ENCODE measurements around the gene RNF217. TPM values are rescaled to one million over a fixed set of nuclear protein-coding genes. Genes with fewer than 3 reads are reported as not detected.

The RNF217 gene
- total RNA-seq, 1 experiment from 2014 or later, result 12.2 TPM

DNA sequence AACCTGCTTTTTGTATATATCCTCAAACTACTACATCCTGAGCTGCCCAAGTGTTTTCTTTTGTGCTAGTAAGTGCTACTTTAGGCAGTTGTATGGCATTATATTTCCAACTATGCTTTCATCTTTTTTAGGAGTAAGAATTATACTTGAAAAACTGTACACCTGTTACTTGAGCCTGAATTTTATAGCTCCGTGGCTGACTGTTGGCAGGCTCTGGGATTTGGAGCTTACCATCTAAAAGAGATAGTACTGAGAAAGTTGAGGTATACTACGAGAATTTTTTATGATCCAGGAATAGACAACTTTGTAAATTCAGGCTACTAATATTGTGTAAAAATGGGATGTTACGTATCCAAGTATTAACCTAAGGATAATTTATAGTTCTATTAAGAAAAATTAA lies 32.4 kb downstream of the RNF217 start:
- peaks cover 26% of the 10 kb centered on the region for H3K4me1 Mint-ChIP-seq
- H3K36me3 Mint-ChIP-seq, result no peaks in the 10 kb centered on the region
- CTCF ChIA-PET, result no interaction called here
- no peak overlapping the region for H3K27ac Mint-ChIP-seq
- H3K9me3 Mint-ChIP-seq, result no peaks in the 10 kb centered on the region
- POLR2A ChIA-PET, result no interaction called here
- DNase-seq (ENCODE audit: low spot score) (no peak), ATAC-seq (no peak)
- TF ChIP-seq, protein P1, sequence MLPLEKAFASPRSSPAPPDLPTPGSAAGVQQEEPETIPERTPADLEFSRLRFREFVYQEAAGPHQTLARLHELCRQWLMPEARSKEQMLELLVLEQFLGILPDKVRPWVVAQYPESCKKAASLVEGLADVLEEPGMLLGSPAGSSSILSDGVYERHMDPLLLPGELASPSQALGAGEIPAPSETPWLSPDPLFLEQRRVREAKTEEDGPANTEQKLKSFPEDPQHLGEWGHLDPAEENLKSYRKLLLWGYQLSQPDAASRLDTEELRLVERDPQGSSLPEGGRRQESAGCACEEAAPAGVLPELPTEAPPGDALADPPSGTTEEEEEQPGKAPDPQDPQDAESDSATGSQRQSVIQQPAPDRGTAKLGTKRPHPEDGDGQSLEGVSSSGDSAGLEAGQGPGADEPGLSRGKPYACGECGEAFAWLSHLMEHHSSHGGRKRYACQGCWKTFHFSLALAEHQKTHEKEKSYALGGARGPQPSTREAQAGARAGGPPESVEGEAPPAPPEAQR (CRISPR knock-in tag; IDR thresholded peaks at IDR 0.05), result no peak
- no peak for TF ChIP-seq NR3C1 (CRISPR knock-in tag; conservative IDR thresholded peaks at IDR 0.05; ENCODE audit: low read depth)
- TF ChIP-seq OVOL2 (CRISPR knock-in tag; IDR thresholded peaks at IDR 0.05; ENCODE audit: borderline replicate concordance), result no peak
- H3K27me3 Mint-ChIP-seq (ENCODE audit: low read depth), result no peaks in the 10 kb centered on the region
- no peak overlapping the region for H3K4me3 Mint-ChIP-seq

DNA sequence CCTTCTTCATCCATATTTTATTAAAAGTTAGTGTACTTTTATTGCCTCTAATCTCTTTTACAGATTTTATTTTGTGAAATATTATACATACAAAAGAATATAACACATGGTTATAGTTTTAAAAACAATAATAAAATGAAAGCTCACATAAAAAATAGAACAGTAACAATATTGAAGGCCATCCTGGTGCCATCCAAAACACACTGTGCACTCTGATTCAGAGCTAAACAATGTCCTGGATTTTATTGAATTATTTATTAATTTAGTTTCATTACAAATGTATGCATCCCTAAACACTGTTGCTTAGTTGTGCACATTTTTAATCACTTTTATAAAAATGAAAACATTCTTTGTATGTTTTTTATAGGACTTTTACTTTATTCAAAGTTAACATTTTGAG lies 32.9 kb downstream of the RNF217 start:
- no peaks in the 10 kb centered on the region for H3K27me3 Mint-ChIP-seq (ENCODE audit: low read depth)
- H3K9me3 Mint-ChIP-seq, result no peaks in the 10 kb centered on the region

DNA sequence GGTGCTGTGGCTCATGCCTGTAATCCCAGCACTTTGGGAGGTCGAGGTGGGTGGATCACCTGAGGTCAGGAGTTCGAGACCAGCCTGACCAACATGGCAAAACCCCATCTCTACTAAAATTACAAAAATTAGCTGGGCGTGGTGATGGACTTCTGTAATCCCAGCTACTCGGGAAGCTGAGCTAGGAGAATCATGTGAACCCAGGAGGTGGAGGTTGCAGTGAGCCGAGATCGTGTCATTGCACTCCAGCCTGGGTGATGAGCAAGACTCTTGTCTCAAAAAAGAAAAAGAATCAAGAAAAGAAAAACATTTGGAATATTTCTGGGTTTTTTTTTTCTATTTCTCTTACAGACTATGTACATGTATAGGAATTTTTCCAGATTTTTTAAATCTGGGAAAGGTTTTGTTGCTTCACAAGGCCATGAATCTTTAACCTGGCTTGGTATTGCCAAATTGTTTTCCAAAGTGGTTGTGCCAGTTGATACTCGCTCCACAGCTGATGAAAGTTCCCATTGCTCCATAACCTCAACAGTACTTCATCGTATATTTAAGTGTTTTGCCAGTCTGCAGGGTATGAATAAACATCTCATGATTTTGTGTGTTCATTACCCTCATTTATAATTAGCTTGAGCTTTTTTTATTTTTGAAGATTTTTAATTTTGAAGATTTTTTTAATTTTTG lies 33.5 kb downstream of the RNF217 start:
- peaks cover 26% of the 10 kb centered on the region for H3K4me1 Mint-ChIP-seq
- ATAC-seq (no peak), DNase-seq (ENCODE audit: low spot score) (no peak)
- no peaks in the 10 kb centered on the region for H3K27me3 Mint-ChIP-seq (ENCODE audit: low read depth)
- no peaks in the 10 kb centered on the region for H3K9me3 Mint-ChIP-seq
- TF ChIP-seq, protein P2, sequence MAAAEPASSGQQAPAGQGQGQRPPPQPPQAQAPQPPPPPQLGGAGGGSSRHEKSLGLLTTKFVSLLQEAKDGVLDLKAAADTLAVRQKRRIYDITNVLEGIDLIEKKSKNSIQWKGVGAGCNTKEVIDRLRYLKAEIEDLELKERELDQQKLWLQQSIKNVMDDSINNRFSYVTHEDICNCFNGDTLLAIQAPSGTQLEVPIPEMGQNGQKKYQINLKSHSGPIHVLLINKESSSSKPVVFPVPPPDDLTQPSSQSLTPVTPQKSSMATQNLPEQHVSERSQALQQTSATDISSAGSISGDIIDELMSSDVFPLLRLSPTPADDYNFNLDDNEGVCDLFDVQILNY (CRISPR knock-in tag; IDR thresholded peaks at IDR 0.05), result no peak
- TF ChIP-seq, protein P3, sequence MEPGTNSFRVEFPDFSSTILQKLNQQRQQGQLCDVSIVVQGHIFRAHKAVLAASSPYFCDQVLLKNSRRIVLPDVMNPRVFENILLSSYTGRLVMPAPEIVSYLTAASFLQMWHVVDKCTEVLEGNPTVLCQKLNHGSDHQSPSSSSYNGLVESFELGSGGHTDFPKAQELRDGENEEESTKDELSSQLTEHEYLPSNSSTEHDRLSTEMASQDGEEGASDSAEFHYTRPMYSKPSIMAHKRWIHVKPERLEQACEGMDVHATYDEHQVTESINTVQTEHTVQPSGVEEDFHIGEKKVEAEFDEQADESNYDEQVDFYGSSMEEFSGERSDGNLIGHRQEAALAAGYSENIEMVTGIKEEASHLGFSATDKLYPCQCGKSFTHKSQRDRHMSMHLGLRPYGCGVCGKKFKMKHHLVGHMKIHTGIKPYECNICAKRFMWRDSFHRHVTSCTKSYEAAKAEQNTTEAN (CRISPR knock-in tag; IDR thresholded peaks at IDR 0.05), result no peak
- TF ChIP-seq, protein P4, sequence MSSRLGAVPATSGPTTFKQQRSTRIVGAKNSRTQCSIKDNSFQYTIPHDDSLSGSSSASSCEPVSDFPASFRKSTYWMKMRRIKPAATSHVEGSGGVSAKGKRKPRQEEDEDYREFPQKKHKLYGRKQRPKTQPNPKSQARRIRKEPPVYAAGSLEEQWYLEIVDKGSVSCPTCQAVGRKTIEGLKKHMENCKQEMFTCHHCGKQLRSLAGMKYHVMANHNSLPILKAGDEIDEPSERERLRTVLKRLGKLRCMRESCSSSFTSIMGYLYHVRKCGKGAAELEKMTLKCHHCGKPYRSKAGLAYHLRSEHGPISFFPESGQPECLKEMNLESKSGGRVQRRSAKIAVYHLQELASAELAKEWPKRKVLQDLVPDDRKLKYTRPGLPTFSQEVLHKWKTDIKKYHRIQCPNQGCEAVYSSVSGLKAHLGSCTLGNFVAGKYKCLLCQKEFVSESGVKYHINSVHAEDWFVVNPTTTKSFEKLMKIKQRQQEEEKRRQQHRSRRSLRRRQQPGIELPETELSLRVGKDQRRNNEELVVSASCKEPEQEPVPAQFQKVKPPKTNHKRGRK (CRISPR knock-in tag; IDR thresholded peaks at IDR 0.05; ENCODE audit: borderline replicate concordance), result no peak
- TF ChIP-seq, protein P1 (CRISPR knock-in tag; IDR thresholded peaks at IDR 0.05), result no peak
- no peak for TF ChIP-seq ZNF121 (CRISPR knock-in tag; IDR thresholded peaks at IDR 0.05)
- TF ChIP-seq, protein P5, sequence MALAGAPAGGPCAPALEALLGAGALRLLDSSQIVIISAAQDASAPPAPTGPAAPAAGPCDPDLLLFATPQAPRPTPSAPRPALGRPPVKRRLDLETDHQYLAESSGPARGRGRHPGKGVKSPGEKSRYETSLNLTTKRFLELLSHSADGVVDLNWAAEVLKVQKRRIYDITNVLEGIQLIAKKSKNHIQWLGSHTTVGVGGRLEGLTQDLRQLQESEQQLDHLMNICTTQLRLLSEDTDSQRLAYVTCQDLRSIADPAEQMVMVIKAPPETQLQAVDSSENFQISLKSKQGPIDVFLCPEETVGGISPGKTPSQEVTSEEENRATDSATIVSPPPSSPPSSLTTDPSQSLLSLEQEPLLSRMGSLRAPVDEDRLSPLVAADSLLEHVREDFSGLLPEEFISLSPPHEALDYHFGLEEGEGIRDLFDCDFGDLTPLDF (CRISPR knock-in tag; IDR thresholded peaks at IDR 0.05), result no peak
- TF ChIP-seq SOX15 (CRISPR knock-in tag; IDR thresholded peaks at IDR 0.05), result no peak
- TF ChIP-seq ZNF416 (CRISPR knock-in tag; IDR thresholded peaks at IDR 0.05), result no peak
- TF ChIP-seq TCF7 (CRISPR knock-in tag; IDR thresholded peaks at IDR 0.05; ENCODE audit: low read depth), result no peak
- TF ChIP-seq FOXK1 (CRISPR knock-in tag; IDR thresholded peaks at IDR 0.05), result no peak
- no peak for TF ChIP-seq ZNF396 (CRISPR knock-in tag; IDR thresholded peaks at IDR 0.05; ENCODE audit: borderline replicate concordance)
- TF ChIP-seq, protein P6, sequence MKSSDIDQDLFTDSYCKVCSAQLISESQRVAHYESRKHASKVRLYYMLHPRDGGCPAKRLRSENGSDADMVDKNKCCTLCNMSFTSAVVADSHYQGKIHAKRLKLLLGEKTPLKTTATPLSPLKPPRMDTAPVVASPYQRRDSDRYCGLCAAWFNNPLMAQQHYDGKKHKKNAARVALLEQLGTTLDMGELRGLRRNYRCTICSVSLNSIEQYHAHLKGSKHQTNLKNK (CRISPR knock-in tag; IDR thresholded peaks at IDR 0.05), result no peak
- TF ChIP-seq MYBL2 (CRISPR knock-in tag; IDR thresholded peaks at IDR 0.05), result no peak
- no peak for TF ChIP-seq TEAD1 (CRISPR knock-in tag; IDR thresholded peaks at IDR 0.05)
- TF ChIP-seq, protein P7, sequence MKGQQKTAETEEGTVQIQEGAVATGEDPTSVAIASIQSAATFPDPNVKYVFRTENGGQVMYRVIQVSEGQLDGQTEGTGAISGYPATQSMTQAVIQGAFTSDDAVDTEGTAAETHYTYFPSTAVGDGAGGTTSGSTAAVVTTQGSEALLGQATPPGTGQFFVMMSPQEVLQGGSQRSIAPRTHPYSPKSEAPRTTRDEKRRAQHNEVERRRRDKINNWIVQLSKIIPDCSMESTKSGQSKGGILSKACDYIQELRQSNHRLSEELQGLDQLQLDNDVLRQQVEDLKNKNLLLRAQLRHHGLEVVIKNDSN (CRISPR knock-in tag; IDR thresholded peaks at IDR 0.05), result no peak
- TF ChIP-seq, protein P8, sequence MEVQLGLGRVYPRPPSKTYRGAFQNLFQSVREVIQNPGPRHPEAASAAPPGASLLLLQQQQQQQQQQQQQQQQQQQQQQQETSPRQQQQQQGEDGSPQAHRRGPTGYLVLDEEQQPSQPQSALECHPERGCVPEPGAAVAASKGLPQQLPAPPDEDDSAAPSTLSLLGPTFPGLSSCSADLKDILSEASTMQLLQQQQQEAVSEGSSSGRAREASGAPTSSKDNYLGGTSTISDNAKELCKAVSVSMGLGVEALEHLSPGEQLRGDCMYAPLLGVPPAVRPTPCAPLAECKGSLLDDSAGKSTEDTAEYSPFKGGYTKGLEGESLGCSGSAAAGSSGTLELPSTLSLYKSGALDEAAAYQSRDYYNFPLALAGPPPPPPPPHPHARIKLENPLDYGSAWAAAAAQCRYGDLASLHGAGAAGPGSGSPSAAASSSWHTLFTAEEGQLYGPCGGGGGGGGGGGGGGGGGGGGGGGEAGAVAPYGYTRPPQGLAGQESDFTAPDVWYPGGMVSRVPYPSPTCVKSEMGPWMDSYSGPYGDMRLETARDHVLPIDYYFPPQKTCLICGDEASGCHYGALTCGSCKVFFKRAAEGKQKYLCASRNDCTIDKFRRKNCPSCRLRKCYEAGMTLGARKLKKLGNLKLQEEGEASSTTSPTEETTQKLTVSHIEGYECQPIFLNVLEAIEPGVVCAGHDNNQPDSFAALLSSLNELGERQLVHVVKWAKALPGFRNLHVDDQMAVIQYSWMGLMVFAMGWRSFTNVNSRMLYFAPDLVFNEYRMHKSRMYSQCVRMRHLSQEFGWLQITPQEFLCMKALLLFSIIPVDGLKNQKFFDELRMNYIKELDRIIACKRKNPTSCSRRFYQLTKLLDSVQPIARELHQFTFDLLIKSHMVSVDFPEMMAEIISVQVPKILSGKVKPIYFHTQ (CRISPR knock-in tag; IDR thresholded peaks at IDR 0.05), result no peak
- no peak overlapping the region for H3K27ac Mint-ChIP-seq
- ChIA-PET POLR2A (no interaction called here), CTCF (no interaction called here)
- no peak overlapping the region for H3K4me3 Mint-ChIP-seq
- no peaks in the 10 kb centered on the region for H3K36me3 Mint-ChIP-seq

More for the DNA sequence above, 32.9 kb downstream of the RNF217 start:
- ATAC-seq (no peak), DNase-seq (ENCODE audit: low spot score) (no peak)
- H3K4me1 Mint-ChIP-seq, result peaks cover 26% of the 10 kb centered on the region
- TF ChIP-seq ATF1 (CRISPR knock-in tag; IDR thresholded peaks at IDR 0.05), result no peak
- TF ChIP-seq NR1H2 (CRISPR knock-in tag; IDR thresholded peaks at IDR 0.05), result no peak
- ChIA-PET CTCF (no interaction called here), POLR2A (no interaction called here)
- no peak overlapping the region for H3K27ac Mint-ChIP-seq
- no peaks in the 10 kb centered on the region for H3K36me3 Mint-ChIP-seq
- no peak overlapping the region for H3K4me3 Mint-ChIP-seq

Measured in WTC11 (cell line).